Endothelial cell of umbilical vein (primary cell): ENCODE data around the gene STK32C. TPM values are rescaled to one million over a fixed set of nuclear protein-coding genes. Genes with fewer than 3 reads are reported as not detected.
"Not testable (repeated sequence)": the region's sequence is repeated elsewhere in the genome, so short reads cannot be mapped to it uniquely, and the experiment has no call there.

Experiments used
- BruUV-seq: library from RNA; stranded (reverse); fragments of 400-500 nt; replicated peaks from 2 replicates; lab custom pipeline; 2021; lab: Mats Ljungman, UMichigan
- CTCF ChIA-PET: fragments of 300-600, 350-600 bp; sonication (Branson Sonifier 250); formaldehyde crosslinking; loops from one replicate; lab custom pipeline; 2021; ENCODE audit warnings: antibody characterized with exemption, inconsistent platforms; lab: Charles Lee
- POLR2A ChIA-PET: fragments of 300-600, 350-600 bp; sonication (Branson Sonifier 250); formaldehyde crosslinking; loops from one replicate; lab custom pipeline; 2021; ENCODE audit warnings: antibody characterized with exemption, inconsistent platforms; lab: Charles Lee
- DNase-seq: peaks from one replicate; pipeline ENCODE4 v3.0.0-alpha.2; 2011; ENCODE audit warnings: low read depth, low spot score
- FAIRE-seq: peaks from 2 replicates; lab custom pipeline; 2011; peaks lifted over from hg19 to GRCh38; lab: Jason Lieb, UNC
- H2AFZ ChIP-seq: 2 replicates; pipeline ENCODE4 v1.6.0; 2012; ENCODE audit warnings: low read depth, low read length, control low read depth, inconsistent platforms
- H3K27ac ChIP-seq: 2 replicates; pipeline ENCODE4 v1.5.1; 2011; ENCODE audit warnings: low read depth, mild to moderate bottlenecking, control low read depth, low read length, moderate library complexity; ENCODE audit not compliant: insufficient read depth
- H3K27me3 ChIP-seq, 2 experiments: 2 replicates each; pipeline versions ENCODE4 v1.6.0 to v1.6.1; 2011; ENCODE audit warnings: low read length in 2 of 2, mixed read lengths in 1 of 2; ENCODE audit not compliant: control insufficient read depth in 2 of 2, insufficient read depth in 2 of 2
- H3K36me3 ChIP-seq, 2 experiments: 2 replicates in 1 of 2; 3 replicates in 1 of 2; pipeline ENCODE4 v1.5.1; 2011; ENCODE audit warnings: low read length in 2 of 2, mild to moderate bottlenecking in 1 of 2, moderate library complexity in 1 of 2; ENCODE audit not compliant: control insufficient read depth in 2 of 2, insufficient read depth in 2 of 2; ENCODE audit errors: extremely low read depth in 1 of 2
- H3K4me1 ChIP-seq: 3 replicates; pipeline ENCODE4 v1.5.1; 2011; ENCODE audit warnings: mild to moderate bottlenecking, low read length; ENCODE audit not compliant: control insufficient read depth, insufficient read depth; ENCODE audit errors: extremely low read depth
- H3K4me2 ChIP-seq: 2 replicates; pipeline ENCODE4 v1.6.1; 2011; ENCODE audit warnings: low read length, control low read depth, mixed read lengths; ENCODE audit not compliant: insufficient read depth
- H3K4me3 ChIP-seq, 3 experiments: fragments of 200-600 bp in 1 of 3; sonication (generic), shearing (Covaris generic) in 1 of 3; replicated peaks in 1 of 3; 2 replicates each; pipeline ENCODE4 v1.5.1; 2011 to 2016; ENCODE audit warnings: control low read depth in 3 of 3, low read length in 3 of 3, mild to moderate bottlenecking in 2 of 3, inconsistent platforms in 1 of 3, low read depth in 1 of 3, moderate library complexity in 1 of 3; ENCODE audit not compliant: insufficient read depth in 1 of 3
- H3K79me2 ChIP-seq: 2 replicates; pipeline ENCODE4 v1.6.0; 2012; ENCODE audit warnings: low read length, inconsistent platforms; ENCODE audit not compliant: control insufficient read depth, insufficient read depth
- H3K9ac ChIP-seq: replicated peaks from 2 replicates; pipeline ENCODE3; 2011; ENCODE audit warnings: low read length, control low read depth; ENCODE audit not compliant: insufficient read depth; ENCODE audit errors: extremely low read depth
- H3K9me1 ChIP-seq: replicated peaks from 3 replicates; pipeline ENCODE4 v1.6.0; 2011; ENCODE audit warnings: mild to moderate bottlenecking, low read length; ENCODE audit not compliant: control insufficient read depth, insufficient read depth; ENCODE audit errors: extremely low read depth
- H3K9me3 ChIP-seq: replicated peaks from 2 replicates; pipeline ENCODE4 v1.5.1; 2012; ENCODE audit warnings: low read length, inconsistent platforms; ENCODE audit not compliant: control insufficient read depth, insufficient read depth
- H4K20me1 ChIP-seq: replicated peaks from 2 replicates; pipeline ENCODE3; 2011; ENCODE audit warnings: mild to moderate bottlenecking, low read length; ENCODE audit not compliant: control insufficient read depth, insufficient read depth; ENCODE audit errors: extremely low read depth
- CTCF ChIP-seq, 2 donors: IDR thresholded peaks; 1 replicate in 1 of 2; 2 replicates in 1 of 2; pipeline ENCODE4 v1.5.1; 2011; ENCODE audit warnings: low read length in 2 of 2, mild to moderate bottlenecking in 2 of 2, moderate library complexity in 2 of 2, control low read depth in 1 of 2, inconsistent platforms in 1 of 2, low read depth in 1 of 2; ENCODE audit not compliant: insufficient read depth in 1 of 2; ENCODE audit errors: extremely low read depth in 1 of 2
- FOS ChIP-seq: IDR thresholded peaks from 2 replicates; pipeline ENCODE4 v1.6.1; 2011; ENCODE audit warnings: mild to moderate bottlenecking, low read length, moderate library complexity, borderline replicate concordance; ENCODE audit not compliant: insufficient read depth
- dilution Hi-C: fragments of 300-500 bp; cut with MboI; formaldehyde crosslinking; loops from one replicate; pipeline ENCODE4 v1.15.0; 2019; ENCODE audit warnings: low sequenced_read_pairs; ENCODE audit not compliant: extremely low pct_ligation_motif_present
- intact Hi-C: fragments of 100-400 bp; cut with micrococcal nuclease; formaldehyde crosslinking; loops from one replicate; pipeline ENCODE4 v1.10.0; 2022
- polyA plus RNA-seq, 4 experiments: library from polyadenylated mRNA; depleted of rRNA in 3 of 4; stranded (reverse) in 3 of 4; unstranded in 1 of 4; fragments of >200 nt; gene quantifications; 2 replicates each; pipeline versions ENCODE4 v1.2.1 to v1.2.3, GENCODE V29; 2011 to 2012; ENCODE audit warnings: missing spikeins in 1 of 4
- total RNA-seq: library from RNA; stranded (reverse); gene quantifications from 2 replicates; pipeline ENCODE4 v1.2.3, GENCODE V29; 2021

The STK32C gene
- total and polyA plus RNA-seq, 2 donors (not counting 3 experiments of a cell fraction or from before 2014, with no cell fraction given), result 5.4 to 14.1 TPM

GRCh38 chr10:132319853-132320653 lies 12.3 kb upstream of the STK32C start:
- Histone ChIP-seq H3K27me3 (no peaks in the 10 kb centered on the region), H3K4me1 (peaks cover 5% of the 10 kb centered on the region), H3K79me2 (no peaks in the 10 kb centered on the region), H4K20me1 (no peaks in the 10 kb centered on the region), H3K9me1 (no peaks in the 10 kb centered on the region), H3K27ac (no peak overlapping the region), H2AFZ (peak overlapping the region; percentile 6), H3K4me2 (no peak overlapping the region), H3K36me3 (no peaks in the 10 kb centered on the region), H3K4me3 (no peak overlapping the region), H3K9ac (no peak overlapping the region), H3K9me3 (no peaks in the 10 kb centered on the region)
- POLR2A ChIA-PET, result no interaction called here
- peak; percentile 19 for TF ChIP-seq FOS
- TF ChIP-seq CTCF (IDR thresholded peaks at IDR 0.05; ENCODE audit: extremely low read depth in 1 of 2, insufficient read depth in 1 of 2, low read depth in 1 of 2, low read length in 2 of 2), result no peak
- BruUV-seq, result no TSS peak
- intact Hi-C loops (no loop called here), dilution Hi-C loops (no loop called here)
- CTCF ChIA-PET, result interaction anchor here (0.8 kb wide), 1 partner anchor 10 kb away, joined by 3 read pairs; no protein-coding TSS in a partner anchor
- peak; percentile 72 for FAIRE-seq
- DNase-seq, result no peak

GRCh38 chr10:132317477-132317876 lies 9.7 kb upstream of the STK32C start:
- intact Hi-C loops, BruUV-seq, H3K9ac ChIP-seq, H3K9me1 ChIP-seq, H4K20me1 ChIP-seq, H3K9me3 ChIP-seq, POLR2A ChIA-PET, H3K27ac ChIP-seq, H3K27me3 ChIP-seq, FAIRE-seq, H2AFZ ChIP-seq, H3K4me3 ChIP-seq, H3K4me1 ChIP-seq, H3K36me3 ChIP-seq, H3K4me2 ChIP-seq, DNase-seq, H3K79me2 ChIP-seq, CTCF ChIA-PET, dilution Hi-C loops: not testable (repeated sequence)
